Peyer's patch (tissue), 4 donors: ENCODE data around the gene PTPRM.

Experiments
- CTCF ChIP-seq, 6 experiments: fragments of 450-650 bp in 4 of 6; fragments of 200-600 bp in 2 of 6; sonication (generic) in 1 of 6; IDR thresholded peaks; one replicate each; pipeline ENCODE4 v1.5.1; 2017 to 2019; ENCODE audit warnings: antibody characterized with exemption in 6 of 6, mild to moderate bottlenecking in 3 of 6, moderate library complexity in 1 of 6
- POLR2A ChIP-seq, 2 donors: fragments of 450-650 bp; IDR thresholded peaks; one replicate each; pipeline ENCODE4 v1.5.1; 2017; ENCODE audit warnings: antibody characterized with exemption in 2 of 2, mild to moderate bottlenecking in 2 of 2, moderate library complexity in 2 of 2

- no peak for TF ChIP-seq CTCF (IDR thresholded peaks at IDR 0.05)
- no peak for TF ChIP-seq POLR2A (IDR thresholded peaks at IDR 0.05)
Measured at GRCh38 chr18:8130096-8130495, 563.0 kb downstream of the PTPRM start.
